Mucosa of descending colon (tissue), 3 donors: ENCODE measurements around the gene AHCYL2. TPM values are rescaled to one million over a fixed set of nuclear protein-coding genes. Genes with fewer than 3 reads are reported as not detected.
A peak's percentile ranks its signal among the peaks of the same experiment; 100 is the strongest.

Experiments used
- ATAC-seq: fragments of 200-7000 bp; cut with Tn5 transposase; one replicate; pipeline ENCODE4 v1.9.1; 2020; ENCODE audit warnings: mild to moderate bottlenecking, moderate library complexity
- DNase-seq, 3 donors: peaks; one replicate each; pipeline ENCODE4 v3.0.0-alpha.2; 2020
- H3K36me3 ChIP-seq: fragments of 200-600 bp; one replicate; pipeline ENCODE4 v1.8.0; 2021; ENCODE audit warnings: low read depth, mild to moderate bottlenecking
- H3K4me1 ChIP-seq: fragments of 200-600 bp; one replicate; pipeline ENCODE4 v1.8.0; 2021; ENCODE audit warnings: low read depth, mild to moderate bottlenecking
- H3K4me3 ChIP-seq: fragments of 200-600 bp; one replicate; pipeline ENCODE4 v1.8.0; 2021; ENCODE audit warnings: mild to moderate bottlenecking
- H3K9me3 ChIP-seq: fragments of 200-600 bp; one replicate; pipeline ENCODE4 v1.8.0; 2021; ENCODE audit warnings: mild to moderate bottlenecking
- intact Hi-C, 2 donors: fragments of 100-400 bp; cut with DNase I in 1 of 2; cut with micrococcal nuclease in 1 of 2; formaldehyde crosslinking; loops; one replicate each; pipeline versions ENCODE4 v1.11.0 to v1.11.1; 2022; cut with DNase I, micrococcal nuclease
- total RNA-seq, 3 donors: library from RNA; stranded (reverse); fragmentation: NEBNext Ultra II Directional in 2 of 3; extraction: Animal tissue kit (Norgen Biotek cat#: 25700) in 2 of 3; gene quantifications; one replicate each; pipeline versions ENCODE4 v1.2.1 to v1.2.4, GENCODE V29; 2021 to 2023
- TF ChIP-seq, protein P1 (sequence below): fragments of 200-600 bp; IDR thresholded peaks from one replicate; pipeline ENCODE4 v1.8.0; 2022; ENCODE audit warnings: antibody characterized with exemption, mild to moderate bottlenecking
- donor health status: DM: no; HTN: no; CAD: no; lungs with moderate emphysema.
- donor health status: DM: no; HTN: no; CAD: no.
- donor health status: DM: no; HTN: yes; CAD: no.

Gene AHCYL2
- total RNA-seq, 3 donors from 2014 or later = 215 to 717 (median 467) TPM

DNA sequence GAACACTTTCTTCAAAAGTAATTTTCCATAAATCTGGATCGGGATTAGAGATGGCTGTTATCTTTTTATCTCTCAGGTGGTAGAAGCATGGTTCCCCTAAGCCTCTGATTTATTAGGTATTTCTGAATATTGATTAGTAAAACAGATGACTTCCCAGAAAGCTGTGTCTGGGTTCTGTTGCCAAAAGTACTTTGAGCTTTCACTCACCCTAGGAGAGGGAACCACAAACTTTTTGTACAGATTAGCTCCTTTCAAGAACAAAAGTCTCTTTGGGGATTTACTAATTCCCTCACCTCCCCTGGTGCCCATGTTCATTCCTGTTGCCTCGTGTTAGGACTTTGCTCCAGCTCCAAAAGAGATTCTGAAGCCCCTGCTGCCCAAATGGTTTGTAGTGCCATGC is 162.7 kb downstream of the AHCYL2 start:
- DNase-seq (no peak), ATAC-seq (no peak)
- intact Hi-C loops = no loop called here
- Histone ChIP-seq H3K4me1 (no peaks in the 10 kb centered on the region), H3K9me3 (no peaks in the 10 kb centered on the region), H3K36me3 (no peaks in the 10 kb centered on the region), H3K4me3 (no peak overlapping the region)
- TF ChIP-seq, protein P1, sequence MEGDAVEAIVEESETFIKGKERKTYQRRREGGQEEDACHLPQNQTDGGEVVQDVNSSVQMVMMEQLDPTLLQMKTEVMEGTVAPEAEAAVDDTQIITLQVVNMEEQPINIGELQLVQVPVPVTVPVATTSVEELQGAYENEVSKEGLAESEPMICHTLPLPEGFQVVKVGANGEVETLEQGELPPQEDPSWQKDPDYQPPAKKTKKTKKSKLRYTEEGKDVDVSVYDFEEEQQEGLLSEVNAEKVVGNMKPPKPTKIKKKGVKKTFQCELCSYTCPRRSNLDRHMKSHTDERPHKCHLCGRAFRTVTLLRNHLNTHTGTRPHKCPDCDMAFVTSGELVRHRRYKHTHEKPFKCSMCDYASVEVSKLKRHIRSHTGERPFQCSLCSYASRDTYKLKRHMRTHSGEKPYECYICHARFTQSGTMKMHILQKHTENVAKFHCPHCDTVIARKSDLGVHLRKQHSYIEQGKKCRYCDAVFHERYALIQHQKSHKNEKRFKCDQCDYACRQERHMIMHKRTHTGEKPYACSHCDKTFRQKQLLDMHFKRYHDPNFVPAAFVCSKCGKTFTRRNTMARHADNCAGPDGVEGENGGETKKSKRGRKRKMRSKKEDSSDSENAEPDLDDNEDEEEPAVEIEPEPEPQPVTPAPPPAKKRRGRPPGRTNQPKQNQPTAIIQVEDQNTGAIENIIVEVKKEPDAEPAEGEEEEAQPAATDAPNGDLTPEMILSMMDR = no peak

DNA sequence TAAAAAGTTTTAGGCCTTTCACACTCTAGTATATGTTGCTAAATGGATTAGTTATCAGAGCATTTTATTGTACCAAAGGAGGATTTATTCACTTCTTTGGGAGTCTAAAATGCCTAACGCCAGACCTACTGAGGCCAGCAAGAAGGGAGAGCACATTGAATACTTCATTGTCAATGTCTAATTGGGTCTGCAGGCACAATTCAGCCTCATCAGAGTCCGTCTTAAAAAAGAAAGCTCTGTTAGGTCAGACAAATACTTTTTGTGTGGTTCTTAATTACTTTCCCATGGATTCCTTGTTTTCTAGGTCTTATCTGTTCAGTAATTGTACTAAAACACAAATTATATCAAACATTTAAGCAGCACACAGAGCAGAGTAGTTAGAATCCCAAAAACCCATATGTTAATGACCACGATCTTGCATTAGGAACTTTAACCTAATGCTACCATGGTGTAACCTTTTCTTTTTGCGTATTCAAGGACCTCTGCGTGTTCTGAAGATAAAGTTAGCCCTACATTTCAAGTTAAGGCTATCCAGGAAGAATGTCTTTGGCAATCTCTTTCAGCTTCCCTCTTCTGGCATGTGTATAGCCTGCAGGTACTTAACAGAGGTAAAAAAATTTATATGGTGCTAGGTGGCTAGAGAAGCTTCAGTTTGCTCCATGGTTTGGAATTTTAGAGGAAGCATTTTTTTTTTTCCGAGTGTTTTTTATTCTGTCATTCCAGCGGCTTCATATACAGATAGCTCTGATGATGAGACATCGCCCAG is 163.7 kb downstream of the AHCYL2 start:
- Histone ChIP-seq H3K9me3 (no peaks in the 10 kb centered on the region), H3K36me3 (no peaks in the 10 kb centered on the region), H3K4me3 (no peak overlapping the region), H3K4me1 (no peaks in the 10 kb centered on the region)
- ATAC-seq (no peak), DNase-seq (no peak)
- TF ChIP-seq, protein P1 = no peak
- intact Hi-C loops = no loop called here

DNA sequence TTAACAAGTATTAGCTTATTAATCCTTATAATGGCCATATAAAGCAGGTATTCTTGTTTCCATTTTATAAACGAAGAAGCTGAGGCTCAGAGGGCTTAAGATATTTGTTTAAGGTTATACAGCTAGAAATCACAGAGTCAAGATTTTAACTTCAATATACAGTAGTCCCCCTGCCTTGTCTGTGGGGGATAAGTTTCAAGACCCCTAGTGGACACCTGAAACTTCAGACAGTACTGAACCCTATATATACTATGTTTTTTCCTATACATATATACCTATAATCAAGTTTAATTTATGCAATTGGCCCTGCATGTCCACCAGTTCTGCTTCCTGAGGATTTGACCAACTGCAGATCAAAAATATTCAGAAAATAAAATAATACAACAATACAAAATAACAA is 165.0 kb downstream of the AHCYL2 start:
- DNase-seq (no peak), ATAC-seq (no peak)
- Histone ChIP-seq H3K4me1 (no peaks in the 10 kb centered on the region), H3K4me3 (no peak overlapping the region), H3K36me3 (no peaks in the 10 kb centered on the region), H3K9me3 (no peaks in the 10 kb centered on the region)
- intact Hi-C loops = no loop called here
- TF ChIP-seq, protein P1 = no peak

DNA sequence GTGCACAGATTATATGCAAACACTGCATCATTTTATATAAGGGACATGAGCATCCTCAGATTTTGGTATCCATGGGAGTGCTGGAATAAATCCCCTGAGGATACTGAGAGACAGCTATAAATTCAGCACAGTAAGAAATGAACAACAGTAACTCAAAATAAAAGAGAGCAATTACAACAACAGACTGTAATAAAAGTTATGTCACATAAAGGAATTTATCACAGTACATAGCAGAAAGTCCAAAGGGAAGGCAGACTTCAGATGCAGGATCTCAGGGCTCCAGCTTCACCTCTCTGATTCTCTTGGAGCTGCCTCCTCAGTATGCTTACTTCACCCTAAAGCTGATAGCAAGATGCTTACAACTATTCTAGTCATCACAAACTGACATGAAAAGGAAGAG is 165.5 kb downstream of the AHCYL2 start:
- peak; percentile 52 for ATAC-seq
- intact Hi-C loops = no loop called here
- Histone ChIP-seq H3K4me1 (no peaks in the 10 kb centered on the region), H3K36me3 (no peaks in the 10 kb centered on the region), H3K9me3 (no peaks in the 10 kb centered on the region), H3K4me3 (no peak overlapping the region)
- no peak for DNase-seq
- TF ChIP-seq, protein P1 = no peak

DNA sequence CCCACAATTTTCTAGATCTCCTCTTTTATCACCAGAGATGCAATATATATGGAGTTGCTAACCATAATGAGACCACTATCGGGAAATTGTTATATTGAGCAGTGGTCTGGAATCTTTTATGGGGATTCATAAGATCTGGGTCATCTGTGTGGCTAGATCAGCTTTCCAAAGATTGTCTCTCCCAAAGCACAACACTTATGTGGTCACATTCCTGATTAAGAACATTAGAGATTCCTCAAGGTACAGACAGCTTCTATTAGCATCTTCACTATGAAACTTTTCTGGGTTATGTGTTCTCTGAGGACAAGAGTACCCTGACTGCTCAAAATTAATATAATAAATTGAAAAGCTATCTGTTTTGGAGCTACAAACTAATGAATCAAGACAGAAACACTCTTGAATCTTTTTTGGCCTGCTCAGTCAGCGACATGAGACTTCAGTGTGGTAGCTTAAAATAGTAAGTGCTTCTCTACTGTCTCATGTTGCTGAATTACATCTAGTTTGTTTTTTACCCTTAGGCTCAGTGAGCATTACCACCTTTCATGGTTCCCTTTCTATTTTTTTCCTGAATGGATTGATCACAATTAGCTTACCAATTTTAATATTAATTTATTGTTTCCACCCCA is 166.8 kb downstream of the AHCYL2 start:
- Histone ChIP-seq H3K4me1 (no peaks in the 10 kb centered on the region), H3K36me3 (no peaks in the 10 kb centered on the region), H3K4me3 (no peak overlapping the region), H3K9me3 (no peaks in the 10 kb centered on the region)
- ATAC-seq (no peak), DNase-seq (no peak)
- TF ChIP-seq, protein P1 = no peak
- intact Hi-C loops = no loop called here
